GM18499 (cell line): ENCODE measurements around the gene PNMA3.
"Not testable (repeated sequence)": the region's sequence is repeated elsewhere in the genome, so short reads cannot be mapped to it uniquely, and the experiment has no call there.

Source experiments
- ATAC-seq: cut with Tn5 transposase; IDR thresholded peaks from one replicate; pipeline ENCODE4 v1.9.1; 2021; ENCODE audit warnings: moderate number of reproducible peaks; ENCODE audit not compliant: insufficient read depth, unreplicated experiment

The PNMA3 gene

GRCh38 chrX:153055871-153056749 lies at the start of gene PNMA3:
Gene PNMA3, plus strand, starts transcription at chrX:153056470. Its CDS starts 586 bp downstream, at chrX:153057056.
- no peak for ATAC-seq

- not testable (repeated sequence) for ATAC-seq
These were observed 39.1 kb upstream of the PNMA3 start for GRCh38 chrX:153017174-153017573.

- ATAC-seq = no peak
These were observed 37.1 kb upstream of the PNMA3 start for GRCh38 chrX:153019166-153019565.

DNA sequence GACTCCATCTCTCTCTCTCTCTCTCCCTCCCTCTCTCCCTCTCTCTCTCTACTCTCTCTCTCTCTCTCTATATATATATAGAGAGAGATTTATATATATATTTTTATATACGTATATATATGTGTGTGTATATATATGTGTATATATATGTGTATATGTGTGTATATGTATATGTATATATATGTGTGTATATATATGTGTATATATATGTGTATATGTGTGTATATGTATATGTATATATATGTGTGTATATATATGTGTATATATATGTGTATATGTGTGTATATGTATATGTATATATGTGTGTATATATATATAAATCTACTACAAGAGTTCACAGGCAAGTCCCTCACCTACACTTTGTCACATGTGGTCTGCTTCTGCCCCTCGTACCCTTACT lies 29.8 kb upstream of the PNMA3 start:
- not testable (repeated sequence) for ATAC-seq

DNA sequence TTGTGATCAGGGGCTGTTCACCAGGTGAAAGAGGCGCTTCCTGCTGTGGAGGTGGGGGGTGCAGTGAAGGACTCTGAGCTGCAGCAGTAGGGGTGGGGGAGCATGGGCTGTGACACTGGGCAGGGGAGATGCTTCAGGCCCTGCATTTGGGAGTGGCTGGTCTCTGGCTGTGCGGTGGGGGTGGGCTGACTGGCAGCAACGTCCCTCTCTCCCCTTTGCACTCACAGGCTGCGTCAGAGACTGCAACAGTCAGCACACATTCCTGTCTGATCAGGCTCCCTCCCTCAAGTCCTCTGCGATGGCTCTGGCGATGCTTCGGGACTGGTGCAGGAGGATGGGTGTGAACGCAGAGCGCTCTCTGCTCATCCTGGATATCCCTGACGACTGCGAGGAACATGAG lies 27.8 kb upstream of the PNMA3 start:
- not testable (repeated sequence) for ATAC-seq

GRCh38 chrX:153029162-153029561 lies 27.1 kb upstream of the PNMA3 start:
- no peak for ATAC-seq

- no peak for ATAC-seq
These were observed 26.4 kb upstream of the PNMA3 start for GRCh38 chrX:153029875-153030274.

DNA sequence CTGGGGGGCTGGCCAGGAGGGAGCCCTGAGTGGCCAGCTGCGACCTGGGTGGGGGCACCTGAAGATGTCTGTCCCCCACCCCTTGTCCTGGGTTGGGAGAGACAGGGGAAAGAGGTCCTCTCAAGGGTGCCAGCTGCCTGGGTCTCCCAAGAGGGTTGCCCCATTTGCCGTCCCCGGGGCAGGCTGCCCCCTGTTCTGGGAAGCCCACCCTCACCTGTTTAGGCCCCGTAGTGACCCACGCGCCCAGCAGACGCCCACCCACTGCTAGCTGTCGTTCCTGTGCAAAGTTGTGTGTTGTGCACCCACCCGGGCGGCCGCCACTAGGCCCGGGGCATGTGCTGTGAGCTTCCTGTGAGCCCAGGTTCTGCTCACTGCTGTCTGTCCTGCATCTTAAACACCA lies 25.5 kb upstream of the PNMA3 start:
- ATAC-seq = no peak

DNA sequence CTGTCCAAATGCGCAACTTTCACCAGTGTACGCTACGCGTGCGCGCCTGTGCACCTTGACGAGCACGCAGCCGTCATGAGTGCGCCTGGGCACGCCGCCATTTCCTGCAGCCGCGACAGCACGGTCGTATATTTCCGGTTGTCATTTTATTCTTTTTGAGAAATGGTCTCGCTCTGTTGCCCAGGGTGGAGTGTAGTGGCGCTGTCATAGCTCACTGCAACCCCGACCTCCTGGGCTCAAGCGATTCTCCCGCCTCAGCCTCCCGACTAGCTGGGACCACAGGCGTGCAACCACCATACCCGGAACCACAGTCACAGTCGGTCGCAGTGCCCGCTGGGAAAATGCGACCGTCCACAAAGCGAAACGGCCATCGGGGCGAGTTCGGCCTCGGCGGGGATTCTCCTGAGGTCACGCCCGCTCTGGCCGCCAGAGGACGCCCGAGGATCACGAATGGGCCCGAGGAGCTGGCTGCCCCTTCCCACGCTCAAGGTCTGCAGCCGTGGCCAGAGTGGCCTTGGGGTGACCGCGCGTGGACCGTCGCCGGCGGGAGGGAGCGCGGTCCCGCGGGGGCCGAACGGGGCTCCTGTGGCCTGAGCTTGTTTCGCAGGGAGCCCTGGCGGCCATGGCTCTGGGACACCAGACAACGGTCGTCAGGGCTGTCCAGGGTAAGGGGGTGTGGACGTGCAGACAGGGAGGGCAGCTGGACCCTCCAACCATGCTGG lies 23.7 kb upstream of the PNMA3 start:
- ATAC-seq = peak; percentile 33

DNA sequence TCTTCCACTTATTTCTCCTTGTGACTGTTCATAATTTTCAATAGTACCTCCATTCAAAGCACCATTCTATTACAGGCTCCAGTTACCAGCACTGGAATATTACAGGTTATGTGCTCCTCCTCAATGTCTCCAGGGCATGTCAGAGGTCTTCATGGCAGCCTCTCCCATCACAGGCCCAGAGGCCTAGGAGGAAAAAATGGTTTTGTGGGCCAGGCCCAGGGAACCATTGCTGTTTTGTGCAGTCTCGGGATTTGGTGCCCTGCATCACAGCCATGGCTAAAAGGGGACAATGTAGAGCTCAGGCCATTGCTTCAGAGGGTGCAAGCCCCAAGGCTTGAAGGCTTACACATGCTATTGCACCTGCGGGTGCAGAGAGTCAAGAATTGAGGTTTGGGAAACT lies 7.2 kb upstream of the PNMA3 start:
- no peak for ATAC-seq

DNA sequence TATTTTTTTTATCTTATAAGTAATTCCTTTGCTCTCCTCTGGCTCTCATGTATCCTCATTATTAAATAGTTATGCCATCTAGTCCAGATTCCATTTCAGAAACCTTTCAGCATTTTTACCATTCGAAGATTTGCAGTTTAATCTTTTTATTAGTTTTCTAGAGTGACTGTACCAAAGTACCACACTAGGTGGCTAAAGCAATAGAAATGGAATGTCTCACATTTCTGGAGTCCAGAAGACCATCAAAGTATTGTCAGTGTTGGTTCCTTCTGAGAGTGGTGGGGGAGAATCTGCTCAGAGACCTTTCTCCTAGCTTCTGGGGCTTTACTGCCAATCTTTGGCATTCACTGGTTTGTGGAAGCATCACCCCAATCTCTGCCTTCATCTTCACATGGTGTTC lies 3.7 kb upstream of the PNMA3 start:
- ATAC-seq = no peak

- ATAC-seq = no peak
These were observed 1.0 kb downstream of the PNMA3 start for GRCh38 chrX:153057281-153057680.

- ATAC-seq = no peak
These were observed 3.2 kb downstream of the PNMA3 start for GRCh38 chrX:153059191-153060094.

DNA sequence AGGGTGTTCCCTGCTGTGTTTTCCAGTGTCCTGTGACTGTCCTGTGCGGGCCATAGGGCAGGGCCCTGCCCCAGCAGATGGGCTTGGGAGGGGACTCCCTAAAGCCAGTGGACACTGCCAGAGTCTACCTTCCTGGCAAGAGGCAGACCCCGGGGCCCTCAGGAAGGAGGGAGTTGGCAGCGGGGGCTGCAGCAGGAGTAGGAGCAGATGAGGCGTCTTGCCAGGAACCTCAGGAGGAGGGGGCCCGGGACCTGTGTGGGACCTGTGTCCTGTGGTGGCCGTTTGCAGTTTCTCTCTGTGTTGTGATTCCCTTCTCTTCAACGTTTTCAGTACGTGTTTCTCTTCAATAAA lies 3.8 kb downstream of the PNMA3 start:
- no peak for ATAC-seq

DNA sequence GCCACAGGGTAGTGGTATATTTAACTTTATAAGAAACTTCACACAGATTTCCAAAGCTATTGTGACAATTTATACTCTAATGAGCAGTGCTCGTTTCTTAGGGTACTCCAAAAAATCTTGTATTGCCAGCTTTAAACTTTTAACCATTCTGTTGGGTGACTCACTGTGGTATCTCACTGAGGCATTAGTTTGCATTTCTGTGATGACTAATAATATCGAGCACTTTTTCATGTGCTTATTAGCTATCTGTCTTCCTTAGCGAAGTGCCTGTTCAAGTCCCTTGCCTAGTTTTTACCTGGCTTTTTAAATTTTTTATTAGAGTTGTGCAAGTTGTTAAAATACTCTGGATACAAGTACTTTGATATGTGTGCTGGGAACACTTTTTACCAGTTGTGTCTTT lies 5.5 kb downstream of the PNMA3 start:
- no peak for ATAC-seq

DNA sequence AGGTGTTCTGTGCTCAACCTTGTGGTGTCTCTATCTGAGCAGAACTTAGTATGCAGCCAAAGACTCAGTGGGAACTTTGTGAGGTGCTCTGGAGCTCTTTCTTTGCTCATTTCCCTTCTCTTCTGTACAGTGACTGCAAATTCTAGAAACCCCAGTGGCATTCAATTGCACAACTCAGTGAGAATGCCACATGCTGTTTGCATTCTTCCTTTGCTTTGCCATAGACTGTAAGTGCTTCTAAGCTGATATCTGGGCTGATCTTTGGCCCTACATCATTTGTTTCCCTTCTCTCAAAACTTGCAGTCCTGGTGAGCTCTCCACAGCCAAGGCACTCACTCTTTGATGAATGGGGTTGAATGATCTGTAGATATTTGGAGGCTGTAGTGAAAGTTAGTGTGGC lies 7.0 kb downstream of the PNMA3 start:
- ATAC-seq = no peak

- no peak for ATAC-seq
These were observed 7.8 kb downstream of the PNMA3 start for GRCh38 chrX:153064061-153064460.

DNA sequence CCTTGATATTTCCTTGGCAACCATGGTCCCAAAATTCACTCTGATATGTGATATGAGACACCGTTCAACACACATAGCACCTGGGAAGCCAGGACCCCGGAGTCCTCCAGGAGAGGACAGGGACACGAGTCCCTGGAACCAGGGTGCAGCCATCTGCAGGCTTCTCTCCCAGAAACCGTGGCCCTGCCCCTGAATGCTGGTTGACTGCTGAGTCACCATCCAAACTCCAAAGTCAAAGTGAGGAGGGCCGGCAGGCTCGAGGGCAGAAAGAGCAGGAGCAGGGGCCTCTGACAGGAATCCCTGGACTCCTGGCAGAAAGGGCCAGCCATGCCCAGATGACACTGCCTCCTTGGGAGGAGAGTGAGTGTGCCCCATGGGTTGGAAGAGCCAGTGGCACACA lies 9.1 kb downstream of the PNMA3 start:
- no peak for ATAC-seq

DNA sequence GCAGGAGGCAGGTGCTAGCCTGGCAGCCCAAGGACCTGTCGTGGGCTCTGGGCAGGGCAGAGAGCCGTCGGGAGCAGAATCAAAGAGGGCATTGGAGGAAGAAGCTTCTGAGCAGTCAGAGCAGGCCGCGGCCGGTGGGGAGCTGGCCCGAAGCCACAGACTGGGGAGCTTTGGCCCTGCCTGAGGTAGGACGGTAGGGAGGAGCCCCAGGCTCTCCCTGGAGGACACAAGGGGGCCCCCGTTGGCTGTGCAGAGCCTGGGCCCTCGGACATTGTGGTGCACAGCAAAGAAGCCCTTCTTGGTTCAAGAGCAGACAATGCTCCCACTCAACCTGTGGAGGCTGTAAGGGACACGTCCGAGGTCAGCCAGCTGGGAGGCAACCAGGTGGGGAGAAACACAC lies 10.1 kb downstream of the PNMA3 start:
- ATAC-seq = not testable (repeated sequence)

DNA sequence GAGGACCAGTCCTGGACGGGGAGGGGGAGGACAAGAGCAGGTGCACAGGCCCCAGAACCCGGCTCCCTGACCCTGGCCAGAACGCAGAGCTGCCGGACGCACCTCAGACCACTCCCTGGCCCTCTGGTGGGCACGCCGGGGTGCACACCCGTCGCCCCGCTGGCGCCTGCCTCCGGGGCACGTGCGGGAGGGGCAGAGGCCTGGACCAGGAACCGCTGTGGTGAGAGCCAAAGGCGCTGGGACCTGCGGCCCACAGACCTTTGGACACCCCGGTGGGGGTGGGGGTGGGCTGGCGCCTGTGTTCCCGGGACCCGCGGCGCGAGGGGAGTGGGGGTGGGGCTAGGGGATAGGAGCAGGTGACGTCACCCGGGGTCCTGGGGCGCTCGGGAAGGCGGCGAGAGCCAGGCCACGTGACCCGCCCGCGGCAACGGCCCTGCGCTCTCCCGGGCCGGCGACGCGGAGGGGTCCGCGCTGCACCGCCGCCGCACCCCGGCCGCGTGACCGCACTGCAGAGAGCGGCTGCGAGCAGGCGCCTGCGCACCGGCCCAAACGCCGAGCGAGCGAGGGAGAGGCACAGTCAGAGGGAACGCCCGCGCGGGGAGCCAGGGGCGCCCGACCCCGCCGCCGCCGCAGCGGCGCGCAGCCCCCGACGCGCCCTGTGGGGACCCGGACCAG lies 15.8 kb downstream of the PNMA3 start, which contains the start of gene PNMA6A:
Gene PNMA6A, plus strand, starts transcription at position 546 of the 675 bp plus-strand sequence. CDS start 609 bp downstream, outside the sequence.
- ATAC-seq = not testable (repeated sequence)
